Measurements from ENCODE around the gene SH2D5.

- TF ChIP-seq POLR2A (IDR thresholded peaks at IDR 0.05; ENCODE audit: borderline replicate concordance, extremely low read depth, insufficient read depth, insufficient read length) = no peak
- no peak for TF ChIP-seq MAX (IDR thresholded peaks at IDR 0.05)
- TF ChIP-seq POLR2AphosphoS5 (IDR thresholded peaks at IDR 0.05; ENCODE audit: low read depth, low read length) = no peak
- no peak for TF ChIP-seq SIN3A (IDR thresholded peaks at IDR 0.05; ENCODE audit: low read depth)
- TF ChIP-seq JUND (IDR thresholded peaks at IDR 0.05) = no peak
Observed at GRCh38 chr1:20705203-20705755, 27.2 kb downstream of the SH2D5 start.
